ENCODE results near the gene LSM6.

DNA sequence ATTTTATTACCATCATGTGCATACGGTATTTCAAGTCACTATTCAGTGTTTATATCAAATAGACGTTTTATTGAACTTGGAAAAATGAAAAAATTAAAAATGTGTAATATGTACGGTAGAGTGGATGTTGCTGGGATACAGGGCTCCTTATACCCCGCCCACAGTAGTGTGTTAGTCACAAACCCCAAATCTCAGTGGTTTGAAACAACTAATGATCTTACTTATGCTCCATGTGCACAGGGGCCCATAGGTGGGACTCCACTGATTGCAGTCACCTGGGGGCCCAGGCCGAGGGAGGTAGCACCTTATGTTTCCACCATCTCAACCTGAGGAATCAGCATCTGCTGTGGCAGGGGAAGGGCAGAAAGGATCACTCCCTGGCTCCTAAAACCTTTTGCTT, 18.1 kb downstream of the LSM6 start:
- TF ChIP-seq, protein P1, sequence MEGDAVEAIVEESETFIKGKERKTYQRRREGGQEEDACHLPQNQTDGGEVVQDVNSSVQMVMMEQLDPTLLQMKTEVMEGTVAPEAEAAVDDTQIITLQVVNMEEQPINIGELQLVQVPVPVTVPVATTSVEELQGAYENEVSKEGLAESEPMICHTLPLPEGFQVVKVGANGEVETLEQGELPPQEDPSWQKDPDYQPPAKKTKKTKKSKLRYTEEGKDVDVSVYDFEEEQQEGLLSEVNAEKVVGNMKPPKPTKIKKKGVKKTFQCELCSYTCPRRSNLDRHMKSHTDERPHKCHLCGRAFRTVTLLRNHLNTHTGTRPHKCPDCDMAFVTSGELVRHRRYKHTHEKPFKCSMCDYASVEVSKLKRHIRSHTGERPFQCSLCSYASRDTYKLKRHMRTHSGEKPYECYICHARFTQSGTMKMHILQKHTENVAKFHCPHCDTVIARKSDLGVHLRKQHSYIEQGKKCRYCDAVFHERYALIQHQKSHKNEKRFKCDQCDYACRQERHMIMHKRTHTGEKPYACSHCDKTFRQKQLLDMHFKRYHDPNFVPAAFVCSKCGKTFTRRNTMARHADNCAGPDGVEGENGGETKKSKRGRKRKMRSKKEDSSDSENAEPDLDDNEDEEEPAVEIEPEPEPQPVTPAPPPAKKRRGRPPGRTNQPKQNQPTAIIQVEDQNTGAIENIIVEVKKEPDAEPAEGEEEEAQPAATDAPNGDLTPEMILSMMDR (IDR thresholded peaks at IDR 0.05) = no peak
- no peak for TF ChIP-seq POLR2A (IDR thresholded peaks at IDR 0.05)
- TF ChIP-seq EP300 (IDR thresholded peaks at IDR 0.05) = no peak
